NK-92 (cell line): Measurements from ENCODE around the gene GHRH.

Experiments used
- DNase-seq: peaks from one replicate; lab custom pipeline; 2025; ENCODE audit not compliant: unreplicated experiment; lab: John Stamatoyannopoulos, UW

The GHRH gene

GRCh38 chr20:37291724-37292126 is 30.1 kb upstream of the GHRH start:
- DNase-seq, result no peak

- DNase-seq, result no peak
Observed at GRCh38 chr20:37290158-37290810, 28.7 kb upstream of the GHRH start.

- DNase-seq, result no peak
Observed at GRCh38 chr20:37288091-37288490, 26.5 kb upstream of the GHRH start.

GRCh38 chr20:37285664-37286374 is 24.2 kb upstream of the GHRH start:
- no peak for DNase-seq

- DNase-seq, result no peak
Observed at GRCh38 chr20:37284691-37285161, 23.1 kb upstream of the GHRH start.

- DNase-seq, result no peak
Observed at GRCh38 chr20:37283530-37284195, 22.0 kb upstream of the GHRH start.

GRCh38 chr20:37282556-37282955 is 20.9 kb upstream of the GHRH start:
- no peak for DNase-seq

- DNase-seq, result no peak
Observed at GRCh38 chr20:37280403-37280802, 18.8 kb upstream of the GHRH start.

- DNase-seq, result no peak
Observed at GRCh38 chr20:37279820-37280219, 18.2 kb upstream of the GHRH start.

- no peak for DNase-seq
Observed at GRCh38 chr20:37278966-37279590, 17.5 kb upstream of the GHRH start.

GRCh38 chr20:37277253-37277593 is 15.6 kb upstream of the GHRH start:
- DNase-seq, result no peak

- DNase-seq, result no peak
Observed at GRCh38 chr20:37276494-37277252, 15.1 kb upstream of the GHRH start.

GRCh38 chr20:37274851-37275524 is 13.4 kb upstream of the GHRH start:
- no peak for DNase-seq

GRCh38 chr20:37273988-37274387 is 12.4 kb upstream of the GHRH start:
- DNase-seq, result no peak

- DNase-seq, result no peak
Observed at GRCh38 chr20:37271421-37271768, 9.8 kb upstream of the GHRH start.

- no peak for DNase-seq
Observed at GRCh38 chr20:37270576-37271420, 9.2 kb upstream of the GHRH start.

- no peak for DNase-seq
Observed at GRCh38 chr20:37267667-37268313, 6.2 kb upstream of the GHRH start.

- no peak for DNase-seq
Observed at GRCh38 chr20:37266940-37267666, 5.5 kb upstream of the GHRH start.

- DNase-seq, result no peak
Observed at GRCh38 chr20:37265152-37265551, 3.5 kb upstream of the GHRH start.
